Vagina (tissue), 2 donors: ENCODE results near the gene BICC1. TPM values are rescaled to one million over a fixed set of nuclear protein-coding genes. Genes with fewer than 3 reads are reported as not detected.
A peak's percentile ranks its signal among the peaks of the same experiment; 100 is the strongest.

ENCODE experiments used
- DNase-seq, 2 donors: peaks; one replicate each; pipeline ENCODE4 v3.0.0-alpha.2; 2017; ENCODE audit errors: extremely low spot score in 2 of 2
- H3K27ac ChIP-seq: fragments of 200-600 bp; sonication (generic); one replicate; pipeline ENCODE4 v1.5.1; 2019
- H3K27me3 ChIP-seq: fragments of 200-600 bp; sonication (generic); one replicate; pipeline ENCODE4 v1.5.1; 2019
- H3K36me3 ChIP-seq, 2 donors: fragments of 200-600 bp; sonication (generic); one replicate each; pipeline ENCODE4 v1.5.1; 2017 to 2019
- H3K4me1 ChIP-seq: fragments of 200-600 bp; sonication (generic); one replicate; pipeline ENCODE4 v1.5.1; 2019
- H3K4me3 ChIP-seq, 2 donors: fragments of 200-600 bp; sonication (generic); 1 replicate in 1 of 2; 2 replicates in 1 of 2; pipeline ENCODE4 v1.5.1; 2016 to 2019
- H3K9me3 ChIP-seq: fragments of 200-600 bp; sonication (generic); one replicate; pipeline ENCODE4 v1.5.1; 2019
- CTCF ChIP-seq, 3 experiments: fragments of 450-650 bp in 2 of 3; fragments of 200-600 bp in 1 of 3; sonication (generic) in 1 of 3; IDR thresholded peaks; one replicate each; pipeline ENCODE4 v1.5.1; 2017 to 2019; ENCODE audit warnings: antibody characterized with exemption in 3 of 3, mild to moderate bottlenecking in 2 of 3, moderate library complexity in 2 of 3
- POLR2A ChIP-seq, 2 donors: fragments of 450-650 bp; IDR thresholded peaks; one replicate each; pipeline ENCODE4 v1.6.1; 2017; ENCODE audit warnings: antibody characterized with exemption in 2 of 2, mild to moderate bottlenecking in 2 of 2, moderate library complexity in 2 of 2
- POLR2AphosphoS5 ChIP-seq, 2 donors: sonication (generic); formaldehyde crosslinking; IDR thresholded peaks; one replicate each; pipeline ENCODE4 v1.9.0; 2017; ENCODE audit warnings: antibody characterized with exemption in 2 of 2, mild to moderate bottlenecking in 2 of 2, low read depth in 1 of 2; ENCODE audit not compliant: insufficient read depth in 1 of 2
- intact Hi-C: fragments of 100-400 bp; cut with DNase I; formaldehyde crosslinking; loops from one replicate; pipeline ENCODE4 v1.15.1; 2023
- total RNA-seq: library from RNA; depleted of rRNA; stranded (reverse); fragments of >200 nt; gene quantifications from one replicate; pipeline ENCODE4 v1.2.3, GENCODE V29; 2016

BICC1 gene
- total RNA-seq, 1 donor from 2014 or later, result 15.2 TPM

- intact Hi-C loops, result no loop called here
- H3K9me3 ChIP-seq, result no peaks in the 10 kb centered on the region
- no peak for DNase-seq
- H3K27ac ChIP-seq, result no peak overlapping the region
- H3K36me3 ChIP-seq, result no peaks in the 10 kb centered on the region
- H3K27me3 ChIP-seq, result no peaks in the 10 kb centered on the region
- no peak overlapping the region for H3K4me3 ChIP-seq
- no peak for TF ChIP-seq POLR2A (IDR thresholded peaks at IDR 0.05)
- no peak for TF ChIP-seq POLR2AphosphoS5 (IDR thresholded peaks at IDR 0.05; ENCODE audit: insufficient read depth in 1 of 2, low read depth in 1 of 2)
- no peak for TF ChIP-seq CTCF (IDR thresholded peaks at IDR 0.05)
- peaks cover 5% of the 10 kb centered on the region for H3K4me1 ChIP-seq
Observed at GRCh38 chr10:58698777-58699356, 186.2 kb downstream of the BICC1 start.

DNA sequence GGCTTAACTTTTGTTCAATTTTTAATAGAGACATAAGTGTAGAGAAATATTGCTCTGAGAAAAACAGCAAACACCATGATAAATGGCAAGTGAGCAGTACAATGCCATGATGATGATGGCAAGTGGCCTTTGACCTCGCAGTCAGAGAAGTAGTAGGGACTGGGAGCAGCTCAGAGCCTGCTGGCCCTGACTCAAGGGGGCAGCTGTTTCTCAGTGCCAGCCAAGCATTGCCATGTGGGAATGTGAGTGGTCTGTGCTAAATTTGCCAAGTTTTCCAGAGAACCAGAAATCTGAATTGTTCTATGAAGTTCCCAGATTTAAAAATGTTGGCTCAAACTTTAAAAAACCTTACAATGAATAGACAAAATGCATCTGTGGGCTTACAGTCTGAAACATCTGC, 187.9 kb downstream of the BICC1 start:
- no peak for DNase-seq
- TF ChIP-seq POLR2A (IDR thresholded peaks at IDR 0.05), result no peak
- no peak for TF ChIP-seq POLR2AphosphoS5 (IDR thresholded peaks at IDR 0.05; ENCODE audit: insufficient read depth in 1 of 2, low read depth in 1 of 2)
- no peak for TF ChIP-seq CTCF (IDR thresholded peaks at IDR 0.05)
- intact Hi-C loops, result no loop called here
- Histone ChIP-seq H3K4me1 (peaks cover 5% of the 10 kb centered on the region), H3K27me3 (no peaks in the 10 kb centered on the region), H3K27ac (no peak overlapping the region), H3K9me3 (no peaks in the 10 kb centered on the region), H3K4me3 (no peak overlapping the region), H3K36me3 (no peaks in the 10 kb centered on the region)

DNA sequence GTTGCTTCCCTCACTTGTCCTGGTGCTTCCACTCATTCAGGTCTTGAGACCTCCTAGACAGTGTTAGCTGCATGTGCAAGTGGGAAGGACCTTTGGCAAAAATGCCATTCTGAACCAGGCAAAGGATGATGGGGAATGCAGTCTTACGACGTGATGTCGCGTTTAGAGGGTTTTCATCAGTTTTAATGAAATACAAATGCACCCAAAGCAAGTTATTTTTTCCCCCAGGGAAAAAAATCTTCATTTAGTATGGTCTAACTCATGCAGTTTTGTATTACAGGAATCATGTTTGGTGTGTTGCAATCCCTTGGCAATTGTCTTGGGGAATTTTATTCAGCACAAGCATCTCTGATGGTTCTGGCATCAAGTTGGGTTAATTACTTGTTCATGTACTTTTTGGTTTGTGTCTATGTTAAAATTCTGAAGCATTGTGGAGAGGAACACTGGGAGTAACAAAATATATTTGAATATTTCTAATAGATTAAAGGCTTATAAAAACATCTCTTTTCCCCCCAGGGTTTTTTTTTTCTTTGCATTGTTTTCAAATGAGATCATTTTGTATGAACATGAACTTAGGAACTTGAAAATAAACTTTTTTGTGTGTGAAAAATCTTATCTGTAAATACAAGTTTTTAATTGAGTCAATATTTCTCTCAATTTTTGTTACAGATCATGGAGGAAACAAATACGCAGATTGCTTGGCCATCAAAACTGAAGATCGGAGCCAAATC, 188.9 kb downstream of the BICC1 start:
- H3K36me3 ChIP-seq, result no peaks in the 10 kb centered on the region
- no peaks in the 10 kb centered on the region for H3K9me3 ChIP-seq
- no peak overlapping the region for H3K27ac ChIP-seq
- no peak overlapping the region for H3K4me3 ChIP-seq
- TF ChIP-seq POLR2AphosphoS5 (IDR thresholded peaks at IDR 0.05; ENCODE audit: insufficient read depth in 1 of 2, low read depth in 1 of 2) (peak in 1 of 2 donors; percentile 8), POLR2A (IDR thresholded peaks at IDR 0.05) (no peak)
- no peaks in the 10 kb centered on the region for H3K27me3 ChIP-seq
- intact Hi-C loops, result no loop called here
- peaks cover 5% of the 10 kb centered on the region for H3K4me1 ChIP-seq
- no peak for DNase-seq

DNA sequence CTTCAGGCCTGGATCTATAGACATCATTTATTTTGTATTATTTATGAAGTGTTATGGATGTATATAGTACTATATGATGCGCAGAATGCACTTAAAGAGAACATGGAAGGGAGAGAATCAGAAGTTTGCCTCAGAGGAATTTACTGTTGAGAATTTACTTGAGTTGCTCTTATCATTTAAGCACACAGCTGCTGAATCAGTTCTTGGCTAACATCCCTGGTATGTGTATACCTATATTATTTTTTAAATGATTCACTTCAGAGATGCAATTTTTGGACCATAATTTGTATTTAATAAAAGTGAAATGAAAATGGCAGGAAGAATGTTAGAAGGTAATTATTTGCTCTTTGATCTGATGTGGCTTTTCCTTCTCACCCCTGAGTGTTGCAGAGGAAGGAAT, 191.6 kb downstream of the BICC1 start:
- H3K9me3 ChIP-seq, result no peaks in the 10 kb centered on the region
- TF ChIP-seq POLR2AphosphoS5 (IDR thresholded peaks at IDR 0.05; ENCODE audit: insufficient read depth in 1 of 2, low read depth in 1 of 2), result no peak
- no peak for TF ChIP-seq CTCF (IDR thresholded peaks at IDR 0.05)
- no peak for TF ChIP-seq POLR2A (IDR thresholded peaks at IDR 0.05)
- H3K27me3 ChIP-seq, result no peaks in the 10 kb centered on the region
- H3K36me3 ChIP-seq, result no peaks in the 10 kb centered on the region
- no peak for DNase-seq
- no peak overlapping the region for H3K4me3 ChIP-seq
- intact Hi-C loops, result no loop called here
- H3K27ac ChIP-seq, result no peak overlapping the region
- peaks cover 5% of the 10 kb centered on the region for H3K4me1 ChIP-seq

DNA sequence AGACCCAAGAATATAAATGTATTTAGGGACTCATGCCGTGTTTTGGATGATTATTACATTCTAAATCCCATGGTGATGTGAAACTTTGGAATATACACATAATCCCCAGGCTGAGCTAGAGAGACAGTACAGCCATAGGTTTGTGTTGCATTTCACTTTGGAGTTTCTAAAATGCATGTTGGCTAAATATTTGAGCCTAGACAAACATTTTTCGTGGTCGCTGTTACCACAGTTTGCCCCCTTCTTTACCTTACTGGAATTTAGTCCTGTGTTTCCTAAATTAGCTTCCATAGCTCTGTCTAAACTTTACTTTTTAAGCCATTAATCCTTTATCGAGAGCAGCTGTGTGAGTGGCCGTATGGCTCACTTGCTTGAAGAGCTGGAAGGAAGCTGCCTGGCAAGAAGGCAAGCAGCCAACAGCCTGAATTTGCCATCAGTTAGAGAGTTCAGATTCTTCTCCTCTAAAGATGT, 192.0 kb downstream of the BICC1 start:
- H3K36me3 ChIP-seq, result no peaks in the 10 kb centered on the region
- no peak overlapping the region for H3K27ac ChIP-seq
- no peak for TF ChIP-seq CTCF (IDR thresholded peaks at IDR 0.05)
- TF ChIP-seq POLR2AphosphoS5 (IDR thresholded peaks at IDR 0.05; ENCODE audit: insufficient read depth in 1 of 2, low read depth in 1 of 2), result no peak
- TF ChIP-seq POLR2A (IDR thresholded peaks at IDR 0.05), result no peak
- no peak overlapping the region for H3K4me3 ChIP-seq
- H3K4me1 ChIP-seq, result peaks cover 5% of the 10 kb centered on the region
- intact Hi-C loops, result no loop called here
- no peaks in the 10 kb centered on the region for H3K9me3 ChIP-seq
- DNase-seq, result no peak
- H3K27me3 ChIP-seq, result no peaks in the 10 kb centered on the region
